A549 (cell line): ENCODE measurements around the gene ASB18. TPM values are rescaled to one million over a fixed set of nuclear protein-coding genes. Genes with fewer than 3 reads are reported as not detected.

Experiments
- ATAC-seq, 2 experiments: fragments of 200-7000 bp in 1 of 2; fragments of >200 bp in 1 of 2; cut with Nextera tagmentation in 1 of 2; cut with Tn5 transposase in 1 of 2; 3 replicates each; pipeline versions ENCODE4 v1.8.0 to v1.9.1; 2018 to 2020; ENCODE audit warnings: mild to moderate bottlenecking in 1 of 2, moderate library complexity in 1 of 2
- CTCF ChIA-PET: fragments of 300-600 bp; sonication (Branson Sonifier 250); formaldehyde crosslinking; extraction: SDS; loops from one replicate; lab custom pipeline; 2021; ENCODE audit warnings: antibody characterized with exemption, inconsistent platforms; lab: Yijun Ruan, JAX
- POLR2A ChIA-PET: fragments of 350-600 bp; formaldehyde crosslinking; extraction: SDS; loops from one replicate; lab custom pipeline; 2021; ENCODE audit warnings: antibody characterized with exemption, inconsistent platforms; lab: Yijun Ruan, JAX
- DNase-seq, 2 experiments: peaks; one replicate each; pipeline versions ENCODE4 v3.0.0 to v3.0.0-alpha.2; 2011 to 2016; ENCODE audit warnings: low read depth in 1 of 2, low spot score in 1 of 2
- FAIRE-seq: peaks from 2 replicates; lab custom pipeline; 2011; peaks lifted over from hg19 to GRCh38; lab: Jason Lieb, UNC
- H3K27ac ChIP-seq, 2 experiments: fragments of >200 bp; sonication (Bioruptor Twin); formaldehyde crosslinking; 3 replicates each; pipeline ENCODE4 v1.5.1; 2016 to 2017
- H3K4me1 ChIP-seq: fragments of >200 bp; sonication (Bioruptor Twin); formaldehyde crosslinking; 3 replicates; pipeline ENCODE4 v1.6.1; 2016
- H3K4me2 ChIP-seq: fragments of >200 bp; sonication (Bioruptor Twin); formaldehyde crosslinking; 3 replicates; pipeline ENCODE4 v1.6.1; 2016
- H3K4me3 ChIP-seq: fragments of >200 bp; sonication (Bioruptor Twin); formaldehyde crosslinking; 3 replicates; pipeline ENCODE4 v1.5.1; 2016
- H3K9me3 ChIP-seq: fragments of >200 bp; sonication (Bioruptor Twin); formaldehyde crosslinking; 3 replicates; pipeline ENCODE4 v1.6.1; 2016
- BCL3 ChIP-seq: fragments of >200 bp; sonication (Bioruptor Twin); formaldehyde crosslinking; IDR thresholded peaks from 3 replicates; pipeline ENCODE4 v1.6.1; 2016
- CBX2 ChIP-seq: fragments of 200-600 bp; sonication (generic); IDR thresholded peaks from 2 replicates; pipeline ENCODE4 v1.6.1; 2016; ENCODE audit warnings: low read depth, mild to moderate bottlenecking, borderline replicate concordance
- CBX8 ChIP-seq: fragments of 200-600 bp; sonication (generic); IDR thresholded peaks from 2 replicates; pipeline ENCODE4 v1.6.1; 2016
- CTCF ChIP-seq: fragments of >200 bp; sonication (Bioruptor Twin); formaldehyde crosslinking; IDR thresholded peaks from 3 replicates; pipeline ENCODE4 v1.5.1; 2016
- EHF ChIP-seq: fragments of 250-450 bp; sonication (Bioruptor Pico); IDR thresholded peaks from 2 replicates; pipeline ENCODE4 v1.5.0; 2020; ENCODE audit warnings: mild to moderate bottlenecking
- EHMT2 ChIP-seq: fragments of 200-600 bp; sonication (generic); IDR thresholded peaks from 2 replicates; pipeline ENCODE4 v1.6.1; 2016; ENCODE audit warnings: antibody characterized with exemption, low read depth, mild to moderate bottlenecking, moderate library complexity
- FOSL2 ChIP-seq, 2 experiments: fragments of 450-650 bp in 1 of 2; fragments of >200 bp in 1 of 2; sonication (Bioruptor Twin) in 1 of 2; formaldehyde crosslinking; IDR thresholded peaks; 2 replicates each; pipeline versions ENCODE4 v1.5.0 to v1.6.1; 2016 to 2020; ENCODE audit warnings: mild to moderate bottlenecking in 1 of 2, moderate library complexity in 1 of 2
- GATA3 ChIP-seq: IDR thresholded peaks from 2 replicates; pipeline ENCODE4 v1.6.1; 2012; ENCODE audit warnings: borderline replicate concordance
- HDAC2 ChIP-seq: fragments of 200-600 bp; sonication (generic); IDR thresholded peaks from 2 replicates; pipeline ENCODE4 v1.6.1; 2016
- HES2 ChIP-seq: fragments of >200 bp; sonication (Bioruptor Twin); formaldehyde crosslinking; IDR thresholded peaks from 2 replicates; pipeline ENCODE4 v1.6.1; 2016
- HOXB5 ChIP-seq: fragments of 250-450 bp; sonication (Bioruptor Pico); IDR thresholded peaks from 2 replicates; pipeline ENCODE4 v1.5.0; 2020; ENCODE audit warnings: mild to moderate bottlenecking, moderate library complexity
- JUN ChIP-seq, 2 experiments: fragments of >200 bp; sonication (Bioruptor Twin); formaldehyde crosslinking; IDR thresholded peaks; 2 replicates in 1 of 2; 3 replicates in 1 of 2; pipeline ENCODE4 v1.6.1; 2016 to 2017
- PHF8 ChIP-seq: fragments of 200-600 bp; sonication (generic); IDR thresholded peaks from 2 replicates; pipeline ENCODE4 v1.6.1; 2016; ENCODE audit warnings: low read depth, mild to moderate bottlenecking, antibody characterized with exemption, moderate library complexity, borderline replicate concordance
- RAD21 ChIP-seq, 2 experiments: fragments of >200 bp in 1 of 2; sonication (Bioruptor Twin) in 1 of 2; formaldehyde crosslinking in 1 of 2; IDR thresholded peaks in 1 of 2; conservative IDR thresholded peaks in 1 of 2; 2 replicates in 1 of 2; 3 replicates in 1 of 2; pipeline ENCODE4 v1.6.1; 2012 to 2018; ENCODE audit warnings: inconsistent platforms in 1 of 2
- SMC3 ChIP-seq: fragments of >200 bp; sonication (Bioruptor Twin); formaldehyde crosslinking; IDR thresholded peaks from 3 replicates; pipeline ENCODE4 v1.6.1; 2018; ENCODE audit warnings: inconsistent platforms
- TP53 ChIP-seq: fragments of 250-450 bp; sonication (Bioruptor Pico); IDR thresholded peaks from 2 replicates; pipeline ENCODE4 v1.5.0; 2021; ENCODE audit warnings: mild to moderate bottlenecking, moderate library complexity
- USF2 ChIP-seq: fragments of 450-650 bp; IDR thresholded peaks from 2 replicates; pipeline ENCODE4 v1.6.1; 2014; ENCODE audit warnings: antibody characterized with exemption
- ZFP36 ChIP-seq: fragments of 450-650 bp; IDR thresholded peaks from 2 replicates; pipeline ENCODE4 v1.6.1; 2014; ENCODE audit warnings: borderline replicate concordance; ENCODE audit not compliant: partially characterized antibody
- WGBS: methylation state at CpG from one replicate; pipeline ENCODE4 v1.1.6; 2017; ENCODE audit errors: missing lambda C conversion rate; 5-methylcytosine and 5-hydroxymethylcytosine counted together
- polyA plus RNA-seq, 4 experiments: library from polyadenylated mRNA; depleted of rRNA in 3 of 4; stranded (reverse); fragments of >200 nt; fragmentation: RNase III in 1 of 4; extraction: RNeasy Plus Mini Kit Qiagen cat#74134 plus additional on column Dnase treatment in 1 of 4; gene quantifications; 2 replicates in 3 of 4; 3 replicates in 1 of 4; pipeline ENCODE4 v1.2.3, GENCODE V29; 2011 to 2017

Gene ASB18
- polyA plus RNA-seq, 2 of the 4 experiments (the other 2 are of a cell fraction) = not detected

GRCh38 chr2:236165842-236166795 is 98.1 kb downstream of the ASB18 start (continued):
- TF ChIP-seq CTCF (no peak), JUN (IDR thresholded peaks at IDR 0.05) (no peak)

GRCh38 chr2:236164925-236165841 is 99.0 kb downstream of the ASB18 start:
- WGBS = 91% methylated on average over 18 of the region's 18 CpGs
- CTCF ChIA-PET = interaction anchor here (1.3 to 2.1 kb wide), 2 partner anchors 16 to 386 kb away, joined by 9 to 13 read pairs; no protein-coding TSS in a partner anchor
- peaks cover 9% of the 10 kb centered on the region; the same call in 2 of the 3 replicates for H3K4me1 ChIP-seq
- POLR2A ChIA-PET = no interaction called here
- ATAC-seq = no peak
- DNase-seq = no peak
- no peak for TF ChIP-seq HDAC2
- no peak for TF ChIP-seq BCL3
- no peak for TF ChIP-seq ZFP36
- TF ChIP-seq CBX2 = no peak
- TF ChIP-seq, all 56 proteins: peak for 0
- H3K9me3 ChIP-seq = no peaks in the 10 kb centered on the region
- FAIRE-seq = no peak
- H3K4me3 ChIP-seq = no peak overlapping the region
- H3K4me2 ChIP-seq = no peak overlapping the region
- no peak overlapping the region for H3K27ac ChIP-seq

GRCh38 chr2:236164201-236164924 is 99.8 kb downstream of the ASB18 start:
- H3K9me3 ChIP-seq = no peaks in the 10 kb centered on the region
- no peak overlapping the region for H3K27ac ChIP-seq
- 94% methylated on average over 53 of the region's 67 CpGs for WGBS
- DNase-seq (no peak), FAIRE-seq (no peak), ATAC-seq (no peak)
- no peak overlapping the region for H3K4me2 ChIP-seq
- POLR2A ChIA-PET = no interaction called here
- no peak overlapping the region for H3K4me3 ChIP-seq
- H3K4me1 ChIP-seq = peaks cover 9% of the 10 kb centered on the region; the same call in 2 of the 3 replicates
- CTCF ChIA-PET = no interaction called here
- TF ChIP-seq FOSL2 (IDR thresholded peaks at IDR 0.05) (no peak), FOSL2 (CRISPR knock-in tag; IDR thresholded peaks at IDR 0.05) (no peak), TP53 (CRISPR knock-in tag) (no peak), HDAC2 (no peak), RAD21 (conservative IDR thresholded peaks at IDR 0.05 in 1 of 2, IDR thresholded peaks at IDR 0.05 in 1 of 2) (no peak), USF2 (no peak), JUN (IDR thresholded peaks at IDR 0.05) (no peak), CBX8 (no peak), HES2 (no peak), PHF8 (no peak), GATA3 (no peak), BCL3 (no peak), EHMT2 (no peak), SMC3 (no peak), HOXB5 (no peak), EHF (CRISPR knock-in tag) (no peak)
